NCI-H2029 treated with DMSO at 0.1 percent for 48 hours (cell line): ENCODE measurements around the gene CCL27.

ENCODE experiments used
- DNase-seq: peaks from one replicate; lab custom pipeline; 2025; lab: John Stamatoyannopoulos, UW

CCL27 gene

DNA sequence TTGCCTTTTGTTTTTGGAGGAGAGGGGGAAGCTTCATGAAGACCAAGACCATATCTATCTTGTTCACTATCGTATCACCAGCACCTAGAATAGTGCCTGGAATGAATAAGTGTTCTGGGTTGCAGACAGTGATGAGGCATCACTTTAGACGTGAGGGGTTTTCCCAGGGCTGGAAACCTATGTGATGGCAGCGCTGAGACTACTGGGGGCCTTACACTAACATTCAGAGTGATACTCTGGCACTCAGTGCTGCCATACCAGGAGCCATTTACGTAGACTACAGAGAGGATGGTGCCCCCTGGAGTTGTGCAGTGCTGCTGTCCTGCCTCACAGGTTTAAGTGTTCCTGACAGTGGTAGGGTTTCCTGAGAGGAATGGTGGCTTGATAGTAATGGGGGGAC is 21.7 kb upstream of the CCL27 start:
- no peak for DNase-seq

DNA sequence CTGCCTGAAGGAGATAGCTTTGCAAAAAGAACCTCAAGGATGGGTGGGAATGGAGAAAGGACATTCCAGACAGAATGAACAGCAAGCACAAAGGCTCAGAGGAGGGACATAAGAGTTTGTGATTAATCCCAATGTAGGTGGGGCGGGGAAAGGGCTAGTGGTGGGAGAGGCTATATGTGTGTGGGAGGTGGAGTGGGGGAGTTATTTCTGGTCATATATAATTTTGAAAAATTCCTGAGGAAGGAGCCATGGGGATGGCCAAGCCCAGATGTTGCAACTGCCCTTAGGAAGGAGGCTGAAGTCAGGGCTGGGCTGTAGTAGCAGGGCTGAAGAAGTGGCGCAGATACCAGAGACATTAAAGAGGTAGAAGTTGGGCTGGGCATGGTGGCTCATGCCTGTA is 13.4 kb upstream of the CCL27 start:
- no peak for DNase-seq

DNA sequence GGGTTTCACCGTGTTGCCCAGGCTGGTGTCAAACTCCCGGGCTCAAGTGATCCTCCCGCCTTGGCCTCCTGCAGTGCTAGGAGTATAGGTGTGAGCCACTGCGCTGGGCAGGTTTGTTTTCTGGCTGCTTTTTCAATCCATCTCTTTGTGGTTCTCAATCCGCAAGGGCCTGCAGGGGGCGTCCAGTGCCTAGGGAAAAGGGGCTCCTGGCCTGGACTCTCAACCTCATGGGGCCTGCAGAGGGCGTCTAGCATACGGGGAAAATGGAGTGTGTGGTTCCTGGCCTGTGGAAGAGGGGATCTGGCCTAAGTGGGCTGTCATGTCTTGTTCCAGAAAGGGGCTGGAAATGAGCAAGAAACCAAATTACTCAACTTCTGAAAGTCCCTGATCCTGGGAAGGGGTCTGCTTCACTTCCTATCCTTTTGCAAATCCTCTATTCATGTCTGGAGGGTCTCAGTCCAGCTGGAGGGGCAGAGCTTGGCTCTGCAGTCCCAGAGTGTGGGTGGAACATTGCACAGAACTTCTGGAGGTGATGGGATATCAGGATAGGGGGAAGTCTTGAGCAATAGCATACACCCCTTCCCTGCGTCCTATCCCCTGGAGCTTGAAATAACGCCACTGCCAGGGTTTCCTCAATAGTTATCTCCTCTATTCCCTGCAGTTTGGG is 12.7 kb upstream of the CCL27 start:
- peak; percentile 21 for DNase-seq

DNA sequence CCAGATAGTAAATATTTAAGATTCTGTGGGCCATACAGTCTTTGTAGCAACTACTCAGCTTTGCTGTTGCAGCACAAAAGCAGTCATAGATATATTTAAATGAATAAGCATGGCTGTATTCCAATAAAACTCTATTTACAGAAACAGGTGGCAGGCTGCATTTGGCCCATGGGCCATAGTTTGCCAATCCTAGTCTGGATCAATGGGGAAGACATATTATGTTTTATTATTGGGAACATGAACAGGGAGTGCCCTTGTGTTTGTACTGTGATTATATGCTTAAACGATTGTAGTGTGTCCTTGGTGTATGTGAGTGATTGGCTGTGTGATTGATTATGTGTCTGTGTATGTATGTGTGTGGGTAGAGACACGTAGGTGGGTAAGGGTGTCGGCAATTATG is 12.0 kb upstream of the CCL27 start:
- DNase-seq, result no peak

DNA sequence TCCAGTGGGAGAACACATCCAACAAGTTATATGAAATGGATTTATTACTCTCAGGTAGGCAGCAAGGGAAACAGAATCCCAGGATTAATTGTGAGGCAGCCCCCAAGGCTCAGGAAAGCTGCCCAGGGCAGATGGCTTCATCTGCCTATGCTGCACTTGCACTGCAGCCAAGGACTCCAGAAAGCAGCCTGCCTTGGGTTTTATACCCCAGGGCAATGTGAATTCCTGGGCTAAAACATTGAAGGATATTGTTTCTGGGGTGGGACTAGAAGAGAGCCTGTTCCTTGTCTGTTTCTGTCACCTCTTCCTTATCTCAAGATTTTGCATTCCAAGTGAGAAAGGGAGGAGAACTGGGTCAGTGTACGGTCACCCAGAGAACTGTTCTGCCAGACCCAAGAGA is 8.8 kb upstream of the CCL27 start:
- DNase-seq, result no peak

DNA sequence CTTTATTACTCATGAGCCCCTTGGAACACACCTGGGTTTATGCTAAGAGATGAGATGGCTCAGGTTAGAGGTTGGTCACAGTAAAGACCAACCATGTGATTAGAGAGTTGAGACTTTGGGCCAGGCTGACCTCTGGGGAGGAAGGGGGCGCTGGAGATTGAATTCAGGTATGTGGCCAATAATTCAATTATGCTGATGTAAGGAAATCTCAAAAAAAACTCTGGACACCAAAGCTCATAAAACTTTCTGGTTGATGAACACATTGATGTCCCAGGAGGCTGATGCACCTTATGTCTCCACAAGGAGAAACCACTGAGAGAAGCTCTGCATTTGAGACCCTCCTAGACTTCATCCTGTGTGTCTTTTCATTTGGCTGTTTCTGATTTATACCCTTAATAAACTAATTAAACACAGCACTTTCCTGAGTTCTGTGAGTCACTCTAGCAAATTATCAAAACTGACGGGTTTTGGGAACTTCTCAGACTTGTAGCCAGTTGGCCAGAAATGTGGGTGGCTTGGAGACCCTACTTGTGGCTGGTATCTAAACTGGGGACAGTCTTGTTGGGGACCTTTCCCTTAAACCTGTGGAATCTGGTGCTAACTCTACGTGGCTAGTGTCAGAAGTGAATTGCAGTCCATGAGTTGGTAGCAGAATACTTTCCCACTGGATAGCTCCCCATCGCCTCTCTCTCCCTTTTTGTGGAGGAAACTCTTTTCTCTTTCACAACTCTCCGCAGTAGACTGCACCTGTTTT is 7.5 kb upstream of the CCL27 start:
- no peak for DNase-seq

DNA sequence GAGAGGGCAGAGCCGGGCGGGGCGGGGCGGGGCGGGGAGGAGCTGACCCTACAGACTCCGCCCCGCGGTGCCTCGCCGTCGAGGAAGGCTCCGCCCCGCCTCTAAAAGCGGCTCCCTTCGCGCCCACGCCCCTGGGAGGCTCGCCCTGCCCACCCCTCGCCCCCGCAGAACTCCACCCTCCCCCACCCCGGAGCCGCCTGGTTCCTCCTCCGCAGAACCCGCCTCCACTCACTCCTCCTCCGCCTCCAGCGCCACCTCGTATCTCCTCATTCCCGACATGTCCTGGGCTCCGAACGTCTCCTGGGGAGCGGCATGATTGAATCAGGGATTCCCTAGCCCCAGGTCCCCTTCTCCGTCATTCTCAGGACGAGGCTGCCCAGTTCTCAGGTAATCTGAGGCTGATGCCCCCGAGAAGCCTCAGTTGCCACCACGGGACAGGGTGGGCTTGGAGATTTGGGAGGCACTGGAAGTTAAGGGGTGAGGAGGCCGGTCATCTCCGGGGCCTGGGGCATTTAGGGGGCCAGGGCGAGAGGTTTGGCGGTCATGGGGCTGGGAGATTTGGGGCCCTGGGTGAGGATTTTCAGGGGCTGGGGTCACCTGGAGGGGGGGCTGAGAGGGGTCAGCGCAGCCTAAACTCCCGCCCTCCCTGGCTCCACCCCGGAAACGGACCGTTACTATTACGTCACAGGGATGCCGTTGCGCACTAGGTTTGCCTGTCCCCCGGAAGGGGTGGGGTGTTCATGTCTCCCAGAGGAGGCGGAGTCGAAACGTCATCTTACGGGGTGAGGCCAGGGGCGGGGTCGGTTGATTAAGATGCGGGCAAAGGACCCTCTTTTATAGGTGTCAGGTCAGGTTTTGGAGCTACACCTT is 3.2 kb upstream of the CCL27 start:
- DNase-seq, result peak; percentile 87

DNA sequence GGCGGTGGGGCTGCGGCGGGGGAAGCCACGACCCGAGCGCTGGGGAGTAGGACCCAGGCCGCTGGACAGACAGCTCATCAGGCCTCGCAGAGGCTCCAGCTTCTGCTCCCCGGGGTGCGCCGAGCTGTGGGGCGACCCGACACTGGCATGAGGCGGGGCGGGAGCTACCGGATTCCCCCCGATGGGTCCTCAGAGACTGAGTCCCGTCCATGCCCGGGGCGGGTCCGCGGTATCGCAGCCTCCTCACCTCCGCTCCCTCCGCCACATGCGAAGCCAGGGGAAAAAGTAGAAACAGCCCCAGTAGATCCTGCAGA is 2.6 kb upstream of the CCL27 start:
- DNase-seq, result no peak

DNA sequence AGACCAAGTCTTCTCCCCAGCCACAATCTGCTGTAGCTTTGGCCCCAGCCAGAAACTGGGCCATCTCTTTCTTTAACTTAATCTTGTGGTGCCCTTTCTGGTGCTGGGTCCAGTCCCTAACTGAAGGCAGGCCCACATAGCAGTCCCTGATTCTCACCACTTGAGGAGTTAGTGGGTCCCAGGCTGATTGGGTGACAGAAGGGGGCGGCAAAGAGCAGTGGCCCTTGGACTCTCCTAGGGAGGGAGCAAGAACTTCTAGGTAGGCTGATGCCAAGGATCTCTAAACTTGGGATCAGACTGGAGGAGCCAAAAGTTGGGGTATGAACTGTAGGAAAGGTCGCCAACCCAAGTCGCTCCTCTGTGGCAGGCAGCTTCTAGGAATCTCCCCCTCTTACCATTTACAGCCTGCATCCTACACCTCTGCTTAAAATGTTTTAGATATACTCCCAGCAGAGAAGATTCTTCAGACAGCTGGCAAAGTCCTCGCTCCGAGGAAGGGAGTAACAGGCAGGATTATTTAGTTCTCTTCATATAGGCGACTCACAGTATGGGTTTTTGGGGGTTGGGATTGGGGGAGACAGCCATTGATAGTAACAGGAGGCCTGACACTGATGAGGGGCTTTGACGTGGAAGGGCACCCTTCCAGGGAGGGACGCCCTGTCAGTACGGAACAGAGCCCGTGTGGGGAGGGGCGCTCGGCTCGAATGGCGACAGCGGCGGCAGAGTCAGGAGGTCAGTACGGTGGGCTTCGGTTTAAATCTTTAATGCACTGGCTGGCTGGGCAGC is 2.0 kb upstream of the CCL27 start:
- DNase-seq, result no peak

DNA sequence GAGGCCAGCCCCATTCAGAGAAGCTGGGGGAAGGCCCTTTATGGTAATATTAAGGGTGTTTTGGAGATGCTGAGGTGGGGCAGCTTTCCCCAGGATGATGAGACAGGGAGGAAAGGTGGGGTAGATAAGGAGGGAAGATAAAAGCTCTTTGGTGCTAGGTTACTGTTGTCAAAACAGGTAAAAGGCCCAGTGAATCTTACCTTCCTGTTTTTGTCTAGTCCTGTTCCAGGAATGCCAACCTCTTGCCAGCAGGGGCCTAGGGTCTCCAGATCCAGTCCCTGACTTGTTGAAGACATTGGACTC is 797 bp upstream of the CCL27 start:
- no peak for DNase-seq

DNA sequence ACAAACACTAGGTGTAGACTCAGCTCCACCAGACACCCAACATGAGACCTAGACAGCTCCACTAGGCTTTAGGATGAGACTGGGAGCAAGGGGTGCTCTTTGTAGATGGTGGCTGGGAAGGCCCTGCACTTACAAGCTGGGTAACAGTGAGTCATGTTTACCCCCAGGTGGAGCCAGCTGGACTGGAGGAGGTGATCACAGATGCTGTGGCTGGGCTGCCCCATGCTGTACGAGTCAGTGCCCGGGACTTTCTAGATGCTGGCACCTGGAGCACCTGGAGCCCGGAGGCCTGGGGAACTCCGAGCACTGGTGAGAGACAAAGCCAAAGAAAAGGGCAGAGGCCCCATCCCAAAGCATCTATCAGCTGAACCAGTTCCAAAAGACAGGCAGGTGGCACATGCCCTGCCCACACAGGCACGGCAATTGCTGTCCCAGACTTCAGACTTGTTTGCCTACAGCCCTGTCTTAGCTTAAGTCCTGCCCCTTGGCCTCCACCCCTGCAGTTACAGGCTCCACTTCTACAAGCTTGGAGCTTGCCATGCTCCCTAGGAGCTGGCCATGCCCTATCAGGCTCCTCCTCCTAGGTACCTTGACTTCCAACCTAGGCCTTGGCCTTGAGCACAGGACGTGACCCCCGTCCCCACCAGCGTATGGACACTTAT is 2.7 kb downstream of the CCL27 start:
- no peak for DNase-seq

DNA sequence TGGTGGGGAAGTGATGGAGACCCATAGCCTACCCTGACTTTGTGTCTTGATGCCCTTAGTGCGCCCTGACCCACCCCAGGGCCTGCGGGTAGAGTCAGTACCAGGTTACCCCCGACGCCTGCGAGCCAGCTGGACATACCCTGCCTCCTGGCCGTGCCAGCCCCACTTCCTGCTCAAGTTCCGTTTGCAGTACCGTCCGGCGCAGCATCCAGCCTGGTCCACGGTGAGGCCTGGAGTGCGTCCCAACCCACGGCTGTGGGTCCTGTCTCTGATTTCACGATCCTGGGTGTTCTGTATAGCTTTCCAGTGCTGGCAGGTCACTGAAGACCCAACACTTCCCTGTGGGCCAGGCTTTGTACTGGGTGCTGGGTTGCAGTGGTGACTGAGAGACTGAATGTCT is 4.0 kb downstream of the CCL27 start:
- DNase-seq, result no peak

DNA sequence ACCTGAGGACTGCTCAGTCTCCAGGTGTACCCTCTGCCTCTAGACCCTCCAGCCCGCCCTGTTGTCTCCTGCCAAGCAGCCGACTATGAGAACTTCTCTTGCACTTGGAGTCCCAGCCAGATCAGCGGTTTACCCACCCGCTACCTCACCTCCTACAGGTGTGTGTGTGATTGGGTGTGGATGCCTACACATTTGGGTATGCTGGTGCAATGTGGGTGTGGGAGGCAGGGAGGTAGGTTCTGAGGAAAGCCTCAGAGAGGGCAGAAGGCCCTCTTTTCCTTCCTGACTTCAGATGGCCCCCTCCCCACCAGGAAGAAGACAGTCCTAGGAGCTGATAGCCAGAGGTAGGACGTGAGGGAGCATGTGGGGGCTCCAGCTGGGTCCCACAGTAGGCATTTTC is 5.5 kb downstream of the CCL27 start:
- no peak for DNase-seq

DNA sequence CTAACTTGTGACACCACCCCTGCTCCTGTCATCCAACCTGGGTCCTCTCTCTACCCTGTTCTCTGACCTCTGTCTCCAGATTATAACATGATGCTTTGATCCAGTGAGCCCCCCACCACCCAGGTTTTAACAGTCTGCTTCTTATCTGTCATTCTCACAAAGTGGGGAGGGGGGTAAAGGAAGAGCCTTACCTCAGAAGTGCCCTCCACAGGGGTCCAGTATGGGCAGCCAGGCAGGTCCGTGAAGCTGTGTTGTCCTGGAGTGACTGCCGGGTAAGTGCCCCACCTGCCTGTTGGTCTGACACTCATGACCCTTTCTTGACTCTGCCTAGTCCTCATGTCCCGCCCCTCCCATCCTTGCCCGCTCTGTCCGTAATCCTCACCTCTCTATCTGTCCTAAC is 7.1 kb downstream of the CCL27 start:
- DNase-seq, result no peak

DNA sequence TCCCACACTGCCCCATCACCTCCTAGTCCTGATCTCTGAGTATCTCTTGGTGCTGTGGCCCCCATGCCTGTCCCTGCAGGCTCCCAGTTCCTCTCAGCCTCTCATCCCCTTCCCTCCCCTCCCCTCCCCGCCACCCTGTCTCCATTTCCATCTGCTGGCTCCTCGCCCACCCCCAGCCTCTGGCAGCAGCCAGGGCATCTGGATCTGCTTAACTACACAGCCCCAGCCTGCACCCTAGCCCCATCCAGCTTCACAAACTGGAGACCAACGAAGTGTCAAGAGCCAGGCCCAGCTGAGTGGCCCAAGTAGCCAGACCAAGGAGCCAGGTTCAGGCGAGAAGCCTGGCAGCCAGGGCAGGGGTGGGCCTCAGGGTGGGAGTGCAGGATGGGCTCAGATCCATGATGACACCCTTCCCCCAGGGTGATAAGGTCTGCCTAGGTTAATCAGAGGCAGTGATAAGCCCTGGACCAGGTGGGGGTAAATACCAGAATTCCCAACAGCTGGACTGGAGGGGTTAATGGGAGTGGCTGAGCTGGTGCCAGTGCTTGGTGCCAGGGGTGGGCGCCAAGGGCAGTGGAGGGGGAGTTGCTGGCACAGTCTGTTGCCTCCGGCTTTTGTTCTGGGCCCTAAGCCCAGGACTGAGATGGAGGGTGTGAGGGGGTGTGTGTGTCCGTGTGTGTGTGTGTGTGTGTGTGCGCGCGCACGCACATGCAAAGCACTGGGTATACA is 8.0 kb downstream of the CCL27 start:
- peak; percentile 33 for DNase-seq

DNA sequence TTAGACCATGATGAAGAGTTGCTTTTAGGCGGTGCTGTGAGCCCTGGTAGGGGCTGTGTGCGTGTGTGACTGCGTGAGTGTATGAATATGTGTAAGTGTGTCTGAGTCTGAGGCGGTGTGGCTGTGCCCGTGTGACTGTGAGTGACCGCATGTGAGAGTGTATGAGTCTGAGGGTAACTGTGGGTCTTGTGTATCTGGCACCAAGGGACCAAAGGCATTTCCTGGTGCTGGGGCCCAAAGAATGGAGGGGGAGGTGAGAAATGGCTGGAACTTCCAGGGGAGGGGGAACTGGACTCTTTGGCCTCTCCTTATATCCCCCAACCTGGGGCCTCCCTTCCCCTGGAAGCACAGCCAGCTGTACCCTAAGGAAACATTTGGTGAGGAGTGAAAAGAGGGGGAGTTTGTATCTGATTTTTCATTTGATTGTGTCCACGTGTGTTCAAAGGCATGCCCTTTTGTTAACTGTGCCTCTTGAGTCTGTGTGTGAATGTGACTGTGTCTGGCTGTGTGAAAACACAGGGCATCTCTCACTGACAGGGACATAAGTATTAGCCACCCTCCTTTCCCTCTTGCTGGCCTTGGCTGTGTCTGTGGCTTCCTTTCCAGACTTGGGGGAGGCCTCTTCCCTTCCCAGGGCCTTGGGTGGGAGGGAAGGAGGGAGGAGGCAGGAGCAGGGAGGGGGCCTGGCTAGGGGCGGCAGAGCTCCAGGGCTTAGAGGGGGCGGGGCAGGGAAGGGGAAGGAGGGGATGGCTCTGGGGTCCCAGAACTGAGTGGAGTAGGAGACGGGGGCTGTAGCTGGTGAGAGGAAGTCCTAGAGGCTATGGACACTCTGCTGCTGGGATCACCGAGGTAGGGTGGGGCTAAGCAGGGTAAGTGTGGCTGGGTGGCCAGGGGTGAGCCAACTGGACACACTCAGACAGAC is 9.0 kb downstream of the CCL27 start:
- no peak for DNase-seq

DNA sequence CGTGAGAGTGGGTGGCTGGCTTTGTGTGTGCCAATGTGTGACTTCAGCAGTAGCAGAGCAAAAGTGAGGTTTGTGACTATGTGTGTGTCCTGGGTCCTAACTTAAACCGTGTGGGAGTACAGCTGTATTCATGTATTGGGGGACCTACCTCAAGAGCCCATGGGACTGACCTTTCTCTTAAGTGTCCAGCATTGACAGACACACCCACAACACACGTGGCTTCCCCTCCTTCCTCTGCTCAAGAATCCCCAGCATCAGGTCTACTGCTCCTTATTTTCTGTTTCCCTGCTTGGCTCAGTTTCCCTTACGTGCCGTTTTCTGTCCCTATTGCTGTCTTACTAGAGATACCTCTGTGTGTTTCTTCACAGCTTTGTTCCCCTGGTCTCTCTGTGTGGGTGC is 9.9 kb downstream of the CCL27 start:
- DNase-seq, result no peak

DNA sequence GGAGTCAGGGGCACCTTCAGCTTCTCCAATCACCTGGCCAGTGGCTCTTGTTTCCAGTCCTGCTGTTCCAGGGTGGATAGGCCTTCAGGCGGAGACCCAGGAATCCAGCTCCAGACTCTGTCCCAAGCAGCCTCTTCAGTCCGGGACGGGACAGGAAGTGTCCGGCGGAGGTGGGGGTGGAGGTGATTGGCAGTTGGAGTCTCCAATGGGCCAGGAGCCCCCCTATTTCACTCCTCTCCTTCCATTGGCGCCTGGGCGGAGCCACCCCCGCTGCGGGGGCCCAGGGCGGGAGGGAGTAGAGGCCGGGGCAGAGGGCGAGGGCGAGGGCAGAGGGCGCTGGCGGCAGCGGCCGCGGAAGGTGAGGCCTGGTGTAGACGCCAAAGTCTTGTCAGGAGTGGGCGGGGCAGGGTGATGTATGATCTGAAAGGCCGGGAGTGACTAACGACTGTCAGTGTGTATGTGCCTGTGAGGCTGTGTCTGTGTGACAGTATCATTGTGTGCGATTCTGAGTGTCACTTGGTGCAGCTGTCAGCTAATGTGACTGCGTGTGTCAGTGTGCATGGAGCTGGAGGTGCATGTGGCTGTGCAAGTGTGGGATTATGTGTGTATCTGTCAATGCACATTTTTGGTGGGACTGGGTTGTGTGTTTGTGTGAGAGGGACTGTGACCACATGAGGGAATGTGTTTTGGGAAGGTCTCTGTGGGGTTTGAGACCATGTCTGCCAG is 10.4 kb downstream of the CCL27 start, which contains the start of gene IL11RA:
IL11RA (plus strand) TSS at position 310 of the 726 bp plus-strand sequence. CDS start 3,033 bp downstream, outside the sequence.
- peak; percentile 14 for DNase-seq

DNA sequence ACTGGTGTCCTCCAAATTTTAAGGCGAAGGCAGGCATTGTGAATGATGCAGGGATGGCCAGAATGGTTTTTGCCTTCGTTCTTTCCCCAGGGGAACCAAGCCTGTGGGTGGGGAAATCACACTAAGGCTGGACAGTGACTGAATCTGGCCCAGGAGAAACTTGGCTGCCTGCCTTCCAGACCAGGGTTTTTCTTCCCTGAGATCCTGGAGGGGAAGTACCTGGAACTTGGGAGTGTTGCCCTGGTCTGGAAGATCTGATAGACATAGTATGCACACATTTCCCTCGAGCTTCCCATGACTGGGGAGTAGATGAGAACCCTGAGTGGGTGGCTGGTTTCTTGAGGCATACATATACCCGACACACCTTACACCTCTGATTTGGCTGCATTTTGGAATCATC is 11.1 kb downstream of the CCL27 start:
- no peak for DNase-seq
